Measurements from ENCODE around the gene MXRA8.

The MXRA8 gene

DNA sequence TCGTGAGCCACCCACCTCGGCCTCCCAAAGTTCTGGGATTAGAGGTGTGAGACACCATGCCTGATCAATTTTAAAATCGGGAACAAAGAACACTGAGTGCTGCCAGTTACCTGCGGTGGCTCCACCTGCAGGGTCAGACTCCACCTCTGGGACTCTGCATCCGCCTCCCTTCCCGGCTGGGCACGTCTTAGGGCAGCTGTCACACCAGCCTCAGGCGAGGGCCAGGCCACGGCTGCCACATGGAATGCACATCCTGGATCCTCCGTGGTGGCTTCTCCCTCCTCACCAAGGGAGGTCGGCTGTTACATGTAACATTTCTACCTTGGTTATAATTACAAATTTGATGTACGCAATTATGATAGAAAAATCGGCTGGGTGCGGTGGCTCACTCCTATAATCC lies 5.9 kb upstream of the MXRA8 start:
- no peak overlapping the region for H3K4me3 ChIP-seq (ENCODE audit: low read depth, low read length)
- no peak for DNase-seq (ENCODE audit: low read depth)
- TF ChIP-seq, protein P1, sequence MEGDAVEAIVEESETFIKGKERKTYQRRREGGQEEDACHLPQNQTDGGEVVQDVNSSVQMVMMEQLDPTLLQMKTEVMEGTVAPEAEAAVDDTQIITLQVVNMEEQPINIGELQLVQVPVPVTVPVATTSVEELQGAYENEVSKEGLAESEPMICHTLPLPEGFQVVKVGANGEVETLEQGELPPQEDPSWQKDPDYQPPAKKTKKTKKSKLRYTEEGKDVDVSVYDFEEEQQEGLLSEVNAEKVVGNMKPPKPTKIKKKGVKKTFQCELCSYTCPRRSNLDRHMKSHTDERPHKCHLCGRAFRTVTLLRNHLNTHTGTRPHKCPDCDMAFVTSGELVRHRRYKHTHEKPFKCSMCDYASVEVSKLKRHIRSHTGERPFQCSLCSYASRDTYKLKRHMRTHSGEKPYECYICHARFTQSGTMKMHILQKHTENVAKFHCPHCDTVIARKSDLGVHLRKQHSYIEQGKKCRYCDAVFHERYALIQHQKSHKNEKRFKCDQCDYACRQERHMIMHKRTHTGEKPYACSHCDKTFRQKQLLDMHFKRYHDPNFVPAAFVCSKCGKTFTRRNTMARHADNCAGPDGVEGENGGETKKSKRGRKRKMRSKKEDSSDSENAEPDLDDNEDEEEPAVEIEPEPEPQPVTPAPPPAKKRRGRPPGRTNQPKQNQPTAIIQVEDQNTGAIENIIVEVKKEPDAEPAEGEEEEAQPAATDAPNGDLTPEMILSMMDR (IDR thresholded peaks at IDR 0.05; ENCODE audit: low read depth, low read length, missing control alignments) = no peak

DNA sequence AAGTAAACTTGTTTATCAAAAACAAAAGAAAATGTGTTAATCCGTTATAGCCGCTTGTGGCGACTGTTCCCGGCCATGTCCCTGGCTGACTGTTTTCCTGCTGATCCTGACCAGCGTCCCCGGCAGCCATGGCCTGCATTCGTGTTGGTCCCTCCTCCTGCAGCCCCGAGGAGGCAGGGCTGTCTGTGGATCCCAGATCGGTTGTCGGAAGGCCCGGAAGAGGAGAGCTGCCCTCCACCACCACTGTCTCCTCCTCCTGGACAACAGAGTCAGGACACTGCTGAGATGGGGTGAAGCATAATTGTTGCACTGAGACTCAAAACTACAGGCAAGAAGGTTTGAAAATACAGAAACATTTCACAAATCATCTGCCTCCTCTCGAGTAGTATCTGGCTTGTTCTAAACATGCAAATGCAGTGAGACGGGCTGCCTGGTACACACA lies 3.6 kb upstream of the MXRA8 start:
- H3K4me3 ChIP-seq (ENCODE audit: low read depth, low read length) = no peak overlapping the region
- no peak for DNase-seq (ENCODE audit: low read depth)
- TF ChIP-seq, protein P1 (IDR thresholded peaks at IDR 0.05; ENCODE audit: low read depth, low read length, missing control alignments) = no peak

DNA sequence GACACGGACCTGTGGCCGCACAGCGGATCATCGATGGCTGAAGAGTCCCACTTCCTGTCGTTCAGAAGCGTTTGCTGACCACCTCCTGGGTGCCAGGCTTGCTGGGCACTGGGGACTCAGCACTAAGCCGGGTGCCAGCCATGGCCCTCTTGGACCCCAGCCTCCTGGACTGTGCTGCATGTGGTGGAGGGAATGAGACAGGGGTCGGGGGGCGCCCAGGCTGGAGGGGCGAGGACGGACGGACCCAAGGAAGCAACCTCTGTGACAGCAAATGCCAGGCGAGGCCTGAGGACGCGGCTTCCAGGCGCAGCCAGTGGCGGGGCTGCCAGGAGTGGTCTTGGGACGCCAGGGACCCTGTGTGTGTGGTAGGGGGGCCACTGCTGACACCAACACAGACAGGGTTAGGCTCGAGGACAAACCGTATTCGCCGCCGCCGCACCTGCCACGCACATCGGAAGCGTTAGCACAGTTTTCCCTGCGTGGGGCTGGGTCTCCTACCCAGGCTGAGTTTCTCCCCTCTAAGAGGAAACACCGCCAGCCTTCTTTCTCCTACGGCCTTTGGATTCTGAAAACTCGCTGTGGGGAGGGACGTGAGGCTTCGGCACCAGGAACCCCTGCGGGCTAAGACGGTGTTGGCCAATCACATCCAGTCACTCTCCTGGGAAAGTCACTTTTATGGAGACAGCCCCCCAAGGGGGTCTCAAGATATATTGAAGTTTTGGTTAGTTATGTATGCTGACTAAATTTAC lies 3.1 kb upstream of the MXRA8 start:
- no peak for DNase-seq (ENCODE audit: low read depth)
- no peak overlapping the region for H3K4me3 ChIP-seq (ENCODE audit: low read depth, low read length)
- TF ChIP-seq, protein P1 (IDR thresholded peaks at IDR 0.05; ENCODE audit: low read depth, low read length, missing control alignments) = no peak

DNA sequence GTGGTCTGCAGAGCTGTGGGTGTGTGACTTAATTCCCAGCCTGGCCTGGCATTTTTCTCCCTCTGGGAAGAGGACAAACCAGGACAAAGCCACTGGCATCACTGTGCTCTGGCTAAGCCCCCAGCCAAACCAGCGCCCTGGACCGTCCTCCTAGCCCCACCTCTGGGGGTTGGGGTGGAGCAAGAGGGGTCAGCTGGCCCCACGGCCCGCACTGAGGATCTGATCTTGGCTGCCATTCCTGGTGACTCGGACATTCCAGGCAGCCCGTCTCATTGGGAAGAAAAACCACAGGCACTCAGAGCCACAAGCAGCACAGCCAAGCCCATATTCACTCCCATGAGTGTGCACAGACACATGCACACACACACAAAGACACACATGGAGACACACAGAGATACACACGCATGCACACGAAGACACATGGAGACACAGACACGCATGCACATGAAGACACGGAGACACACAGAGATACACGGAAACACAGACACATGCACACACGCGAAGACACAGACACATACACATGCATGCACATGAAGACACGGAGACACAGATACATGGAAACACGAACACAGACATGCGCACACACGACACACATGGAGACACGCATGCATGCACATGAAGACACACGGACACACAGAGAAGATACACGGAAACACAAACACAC lies 2.3 kb upstream of the MXRA8 start:
- TF ChIP-seq, protein P1 (IDR thresholded peaks at IDR 0.05; ENCODE audit: low read depth, low read length, missing control alignments) = no peak
- H3K4me3 ChIP-seq (ENCODE audit: low read depth, low read length) = no peak overlapping the region
- DNase-seq (ENCODE audit: low read depth) = no peak

DNA sequence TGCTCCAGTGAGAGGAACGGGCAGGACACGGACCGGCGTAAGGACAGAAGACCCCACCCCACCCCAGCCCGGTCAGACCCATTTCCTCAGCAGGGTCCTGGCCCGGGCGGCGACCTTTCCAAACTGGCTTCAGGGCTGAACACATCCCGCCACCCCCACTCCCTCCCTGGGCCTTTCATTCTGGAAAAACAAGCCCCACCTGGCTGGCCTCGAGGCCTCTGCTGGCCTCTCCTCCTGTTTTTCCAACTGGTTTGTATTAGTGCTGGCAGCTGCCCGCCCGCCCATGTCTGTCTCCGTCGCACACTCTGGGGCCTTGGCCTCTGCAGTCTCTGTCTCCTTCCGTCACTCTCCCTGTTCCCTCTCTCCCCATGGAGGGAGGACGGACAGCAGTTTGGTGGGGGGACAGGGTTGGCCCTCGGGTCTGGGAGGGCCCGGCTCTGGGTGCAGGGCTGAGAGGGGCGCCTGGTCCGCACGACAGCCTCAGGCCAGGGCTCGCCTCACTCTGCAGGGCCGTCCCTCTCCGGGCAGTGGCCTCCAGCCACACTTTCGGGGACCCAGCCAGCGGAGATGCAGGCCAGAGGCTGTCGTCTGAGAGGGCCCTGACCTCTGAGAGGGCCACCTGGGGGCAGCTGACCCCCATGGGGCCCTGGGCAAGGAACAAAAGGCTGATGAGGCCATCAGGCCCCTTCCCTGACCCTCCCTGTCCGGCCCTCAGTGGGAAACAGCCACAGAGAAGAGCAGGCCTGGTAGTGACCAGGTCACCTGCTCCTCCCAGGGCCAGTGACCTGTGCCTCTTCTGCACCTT lies 1.5 kb upstream of the MXRA8 start:
- TF ChIP-seq, protein P1 (IDR thresholded peaks at IDR 0.05; ENCODE audit: low read depth, low read length, missing control alignments) = no peak
- no peak for DNase-seq (ENCODE audit: low read depth)
- H3K4me3 ChIP-seq (ENCODE audit: low read depth, low read length) = no peak overlapping the region

DNA sequence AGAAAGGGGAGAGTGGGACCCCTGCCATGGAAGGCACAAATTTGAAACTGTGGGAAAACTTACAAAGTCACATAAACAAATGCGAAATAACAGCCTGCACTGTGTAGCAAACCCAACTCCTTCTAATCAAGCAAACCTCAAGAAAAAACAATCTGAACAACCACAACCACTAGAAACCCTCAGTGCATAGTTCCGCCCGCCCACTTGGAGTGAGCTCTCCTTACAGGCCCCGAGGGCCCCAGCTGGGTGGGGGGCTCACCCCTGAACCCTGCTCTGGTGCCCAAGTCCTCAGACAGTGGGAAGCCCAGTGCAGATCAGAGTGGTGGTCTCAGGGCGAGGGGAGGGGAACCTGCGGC lies 931 bp upstream of the MXRA8 start:
- TF ChIP-seq, protein P1 (IDR thresholded peaks at IDR 0.05; ENCODE audit: low read depth, low read length, missing control alignments) = no peak
- H3K4me3 ChIP-seq (ENCODE audit: low read depth, low read length) = no peak overlapping the region
- DNase-seq (ENCODE audit: low read depth) = no peak
